A673 (cell line): Measurements from ENCODE around the gene POU6F1.
"Not testable (repeated sequence)": the region's sequence is repeated elsewhere in the genome, so short reads cannot be mapped to it uniquely, and the experiment has no call there.

Experiments
- EZH2 ChIP-seq: fragments of 200-600 bp; sonication (generic); IDR thresholded peaks from 2 replicates; pipeline ENCODE4 v1.6.1; 2017; ENCODE audit warnings: borderline replicate concordance, low read depth, mild to moderate bottlenecking, mixed read lengths, antibody characterized with exemption, low read length; ENCODE audit not compliant: poor library complexity, severe bottlenecking
- TF ChIP-seq, protein P1 (sequence below): fragments of 300-800, 200-600 bp; sonication (generic); conservative IDR thresholded peaks from 2 replicates; pipeline ENCODE4 v1.5.1; 2017; ENCODE audit warnings: low read depth, mild to moderate bottlenecking, antibody characterized with exemption, low read length, moderate library complexity, mixed read lengths

DNA sequence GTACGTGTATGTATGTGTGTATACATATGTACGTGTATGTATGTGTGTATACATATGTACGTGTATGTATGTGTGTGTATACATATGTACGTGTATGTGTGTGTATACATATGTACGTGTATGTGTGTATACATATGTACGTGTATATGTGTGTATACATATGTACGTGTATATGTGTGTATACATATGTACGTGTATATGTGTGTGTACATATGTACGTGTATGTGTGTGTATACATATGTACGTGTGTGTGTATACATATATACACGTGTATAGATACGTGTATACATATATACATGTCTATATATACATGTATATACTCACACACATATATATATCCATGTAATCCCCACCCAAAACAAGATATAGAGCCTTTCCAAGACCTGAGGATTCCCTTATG lies 2.0 kb upstream of the POU6F1 start:
- TF ChIP-seq, protein P1, sequence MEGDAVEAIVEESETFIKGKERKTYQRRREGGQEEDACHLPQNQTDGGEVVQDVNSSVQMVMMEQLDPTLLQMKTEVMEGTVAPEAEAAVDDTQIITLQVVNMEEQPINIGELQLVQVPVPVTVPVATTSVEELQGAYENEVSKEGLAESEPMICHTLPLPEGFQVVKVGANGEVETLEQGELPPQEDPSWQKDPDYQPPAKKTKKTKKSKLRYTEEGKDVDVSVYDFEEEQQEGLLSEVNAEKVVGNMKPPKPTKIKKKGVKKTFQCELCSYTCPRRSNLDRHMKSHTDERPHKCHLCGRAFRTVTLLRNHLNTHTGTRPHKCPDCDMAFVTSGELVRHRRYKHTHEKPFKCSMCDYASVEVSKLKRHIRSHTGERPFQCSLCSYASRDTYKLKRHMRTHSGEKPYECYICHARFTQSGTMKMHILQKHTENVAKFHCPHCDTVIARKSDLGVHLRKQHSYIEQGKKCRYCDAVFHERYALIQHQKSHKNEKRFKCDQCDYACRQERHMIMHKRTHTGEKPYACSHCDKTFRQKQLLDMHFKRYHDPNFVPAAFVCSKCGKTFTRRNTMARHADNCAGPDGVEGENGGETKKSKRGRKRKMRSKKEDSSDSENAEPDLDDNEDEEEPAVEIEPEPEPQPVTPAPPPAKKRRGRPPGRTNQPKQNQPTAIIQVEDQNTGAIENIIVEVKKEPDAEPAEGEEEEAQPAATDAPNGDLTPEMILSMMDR, result not testable (repeated sequence)
- not testable (repeated sequence) for TF ChIP-seq EZH2
